HG03108 (cell line): ENCODE results near the gene CD40.

Experiments used
- ATAC-seq: cut with Tn5 transposase; IDR thresholded peaks from one replicate; pipeline ENCODE4 v1.9.1; 2021; ENCODE audit warnings: moderate library complexity; ENCODE audit not compliant: unreplicated experiment

The CD40 gene

GRCh38 chr20:46121184-46121930 is 3.2 kb downstream of the CD40 start:
- ATAC-seq, result no peak

GRCh38 chr20:46122071-46122470 is 4.0 kb downstream of the CD40 start:
- ATAC-seq, result no peak

- no peak for ATAC-seq
Measured at GRCh38 chr20:46122516-46123481, 4.7 kb downstream of the CD40 start.

GRCh38 chr20:46123482-46124245 is 5.5 kb downstream of the CD40 start:
- no peak for ATAC-seq

- no peak for ATAC-seq
Measured at GRCh38 chr20:46126440-46127056, 8.4 kb downstream of the CD40 start.

- no peak for ATAC-seq
Measured at GRCh38 chr20:46127396-46128010, 9.4 kb downstream of the CD40 start.

- ATAC-seq, result no peak
Measured at GRCh38 chr20:46128310-46129151, 10.4 kb downstream of the CD40 start.

GRCh38 chr20:46129955-46130481 is 11.9 kb downstream of the CD40 start:
- no peak for ATAC-seq

- no peak for ATAC-seq
Measured at GRCh38 chr20:46130534-46130933, 12.4 kb downstream of the CD40 start.

GRCh38 chr20:46131396-46131795 is 13.3 kb downstream of the CD40 start:
- no peak for ATAC-seq

GRCh38 chr20:46132705-46133120 is 14.6 kb downstream of the CD40 start:
- no peak for ATAC-seq

GRCh38 chr20:46133886-46134654 is 16.0 kb downstream of the CD40 start:
- ATAC-seq, result no peak

- no peak for ATAC-seq
Measured at GRCh38 chr20:46134716-46135115, 16.6 kb downstream of the CD40 start.

GRCh38 chr20:46135856-46136633 is 17.9 kb downstream of the CD40 start:
- ATAC-seq, result no peak

GRCh38 chr20:46137816-46138215 is 19.7 kb downstream of the CD40 start:
- no peak for ATAC-seq

GRCh38 chr20:46139266-46139889 is 21.3 kb downstream of the CD40 start:
- no peak for ATAC-seq

GRCh38 chr20:46139908-46140482 is 21.9 kb downstream of the CD40 start:
- no peak for ATAC-seq
